Measurements from ENCODE around the gene RAPGEF4. TPM values are rescaled to one million over a fixed set of nuclear protein-coding genes. Genes with fewer than 3 reads are reported as not detected.

RAPGEF4 gene
- total and polyA plus RNA-seq, 2 of the 8 experiments (the other 6 are each of a cell fraction or from before 2014, with no cell fraction given), result 1.2 to 2.6 TPM

DNA sequence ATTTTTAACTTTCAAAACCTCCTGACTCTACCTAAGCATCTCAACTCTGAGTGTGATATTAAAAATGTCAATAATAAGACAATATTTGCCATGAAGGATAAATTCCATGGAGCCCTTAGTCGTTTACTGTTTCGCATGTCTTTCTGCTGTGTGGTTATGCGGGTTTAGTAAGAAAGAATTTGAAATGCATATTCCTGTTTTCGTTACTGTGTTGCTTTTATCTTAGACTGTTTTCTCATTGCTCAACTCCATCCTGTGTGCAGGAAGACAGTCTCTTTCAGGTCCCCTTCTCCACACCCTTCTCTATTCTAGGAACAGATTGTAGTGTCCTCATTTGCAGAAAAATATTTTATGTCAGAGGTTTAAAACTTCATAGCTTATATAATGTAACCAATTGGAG lies 257.5 kb downstream of the RAPGEF4 start:
- Histone ChIP-seq H3K9me3 (ENCODE audit: insufficient read depth in 2 of 2, low read depth in 1 of 2, low read length in 1 of 2) (no peaks in the 10 kb centered on the region), H3K4ac (replicated peaks; ENCODE audit: insufficient read length, low read depth, low read length) (no peak overlapping the region), H3K18ac (ENCODE audit: extremely low read depth, low read length) (no peak overlapping the region), H3K4me3 (ENCODE audit: extremely low read depth in 1 of 4, insufficient read depth in 2 of 4, low read depth in 3 of 4, low read length in 4 of 4) (no peak overlapping the region), H3K9ac (replicated peaks in 1 of 4; ENCODE audit: extremely low read depth in 1 of 4, low read depth in 3 of 4, low read length in 3 of 4) (no peak overlapping the region), H4K5ac (ENCODE audit: insufficient read length, low read depth, low read length) (no peak overlapping the region), H3K23ac (ENCODE audit: insufficient read length) (no peak overlapping the region), H2BK5ac (ENCODE audit: low read depth, low read length) (no peak overlapping the region), H3K27ac (ENCODE audit: low read depth, low read length) (no peak overlapping the region), H3K4me2 (ENCODE audit: insufficient read depth in 1 of 2, low read depth in 2 of 2, low read length in 2 of 2) (no peak overlapping the region), H3K36me3 (ENCODE audit: control insufficient read depth in 2 of 4, insufficient read depth in 4 of 4, low read length in 3 of 4) (no peaks in the 10 kb centered on the region), H3K79me2 (ENCODE audit: control insufficient read depth in 1 of 2, insufficient read depth in 2 of 2, low read length in 2 of 2) (no peaks in the 10 kb centered on the region), H4K20me1 (replicated peaks in 1 of 2; ENCODE audit: control insufficient read depth in 1 of 2, insufficient read depth in 2 of 2, low read length in 2 of 2) (no peaks in the 10 kb centered on the region), H2BK12ac (ENCODE audit: low read depth, low read length) (no peak overlapping the region), H3K27me3 (replicated peaks in 1 of 4; ENCODE audit: control insufficient read depth in 3 of 4, extremely low read depth in 1 of 4, insufficient read depth in 3 of 4, low read length in 3 of 4) (no peaks in the 10 kb centered on the region), H2BK120ac (replicated peaks; ENCODE audit: low read depth, low read length) (no peak overlapping the region), H2BK15ac (ENCODE audit: low read length) (no peak overlapping the region), H2AK5ac (ENCODE audit: low read depth, low read length) (no peak overlapping the region), H3K23me2 (ENCODE audit: low read depth, low read length) (no peaks in the 10 kb centered on the region), H2AFZ (ENCODE audit: low read length) (no peak overlapping the region), H2BK20ac (ENCODE audit: low read length) (no peak overlapping the region), H4K91ac (replicated peaks; ENCODE audit: insufficient read length, low read length) (no peak overlapping the region), H4K8ac (ENCODE audit: extremely low read depth, insufficient read depth, low read length) (no peak overlapping the region), H3K56ac (replicated peaks; ENCODE audit: insufficient read length, low read depth, low read length) (no peak overlapping the region), H3K4me1 (replicated peaks in 1 of 4; ENCODE audit: control insufficient read depth in 3 of 4, insufficient read depth in 4 of 4, low read length in 3 of 4) (peaks cover 0 to 3% (median 0%) of the 10 kb centered on the region in 4 experiments; a peak in 2 of 7 replicates), H3K79me1 (ENCODE audit: low read depth, low read length) (no peaks in the 10 kb centered on the region), H3K14ac (ENCODE audit: insufficient read length) (no peak overlapping the region)
- WGBS, 2 experiments (ENCODE audit: extremely low coverage in 1 of 2, insufficient coverage in 1 of 2, insufficient read length in 1 of 2, insufficient replicate concordance in 2 of 2, low coverage in 1 of 2, low lambda C conversion rate in 2 of 2, missing lambda C conversion rate in 1 of 2), result 80% methylated on average over 4 of the region's 4 CpGs; no CpG with 5 or more reads in 1 of the 2 experiments
- ChIA-PET CTCF (ENCODE audit: partially characterized antibody) (interaction anchor here (0.5 to 2.3 kb wide), 4 partner anchors 13 to 187 kb away, joined by 3 to 9 read pairs (median 3); no protein-coding TSS in a partner anchor), POLR2A (ENCODE audit: partially characterized antibody) (no interaction called here)
- no peak for FAIRE-seq
- TF ChIP-seq, protein P1, sequence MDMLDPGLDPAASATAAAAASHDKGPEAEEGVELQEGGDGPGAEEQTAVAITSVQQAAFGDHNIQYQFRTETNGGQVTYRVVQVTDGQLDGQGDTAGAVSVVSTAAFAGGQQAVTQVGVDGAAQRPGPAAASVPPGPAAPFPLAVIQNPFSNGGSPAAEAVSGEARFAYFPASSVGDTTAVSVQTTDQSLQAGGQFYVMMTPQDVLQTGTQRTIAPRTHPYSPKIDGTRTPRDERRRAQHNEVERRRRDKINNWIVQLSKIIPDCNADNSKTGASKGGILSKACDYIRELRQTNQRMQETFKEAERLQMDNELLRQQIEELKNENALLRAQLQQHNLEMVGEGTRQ (IDR thresholded peaks at IDR 0.05; ENCODE audit: low read length), result no peak
- TF ChIP-seq CHD2 (IDR thresholded peaks at IDR 0.05; ENCODE audit: low read length), result no peak
- TF ChIP-seq, protein P2, sequence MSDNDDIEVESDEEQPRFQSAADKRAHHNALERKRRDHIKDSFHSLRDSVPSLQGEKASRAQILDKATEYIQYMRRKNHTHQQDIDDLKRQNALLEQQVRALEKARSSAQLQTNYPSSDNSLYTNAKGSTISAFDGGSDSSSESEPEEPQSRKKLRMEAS (IDR thresholded peaks at IDR 0.05), result no peak
- no peak for DNase-seq (ENCODE audit: low read depth in 1 of 2, low spot score in 2 of 2)

Data from H1 (cell line).